Mesothelial cell of epicardium (in vitro differentiated cells): ENCODE data around the gene POLR3K. TPM values are rescaled to one million over a fixed set of nuclear protein-coding genes. Genes with fewer than 3 reads are reported as not detected.

Experiments used
- DNase-seq, 2 experiments: peaks; one replicate each; pipeline ENCODE4 v3.0.0; 2021; ENCODE audit warnings: low spot score in 2 of 2; ENCODE audit not compliant: unreplicated experiment in 2 of 2
- H3K27ac Mint-ChIP-seq: 2 replicates; pipeline ENCODE4 v1.8.0; 2021; ENCODE audit warnings: mixed read lengths
- H3K27me3 Mint-ChIP-seq: 2 replicates; pipeline ENCODE4 v1.8.0; 2021; ENCODE audit warnings: low read depth, mixed read lengths
- H3K36me3 Mint-ChIP-seq: 2 replicates; pipeline ENCODE4 v1.8.0; 2021; ENCODE audit warnings: mixed read lengths
- H3K4me1 Mint-ChIP-seq: 2 replicates; pipeline ENCODE4 v1.8.0; 2021; ENCODE audit warnings: mixed read lengths
- H3K4me3 Mint-ChIP-seq: 2 replicates; pipeline ENCODE4 v1.8.0; 2021; ENCODE audit warnings: mild to moderate bottlenecking, moderate library complexity, mixed read lengths
- H3K9me3 Mint-ChIP-seq: 2 replicates; pipeline ENCODE4 v1.8.0; 2021; ENCODE audit warnings: mixed read lengths
- total RNA-seq: library from RNA; stranded (reverse); gene quantifications from 3 replicates; pipeline ENCODE4 v1.2.1, GENCODE V29; 2021
- TF ChIP-seq, protein P1 (sequence below): fragments of 200-600 bp; sonication (generic); IDR thresholded peaks from one replicate; pipeline ENCODE4 v1.5.0; 2021; ENCODE audit warnings: antibody characterized with exemption; ENCODE audit not compliant: unreplicated experiment

POLR3K gene
- total RNA-seq, 1 donor from 2014 or later = 9.1 TPM

DNA sequence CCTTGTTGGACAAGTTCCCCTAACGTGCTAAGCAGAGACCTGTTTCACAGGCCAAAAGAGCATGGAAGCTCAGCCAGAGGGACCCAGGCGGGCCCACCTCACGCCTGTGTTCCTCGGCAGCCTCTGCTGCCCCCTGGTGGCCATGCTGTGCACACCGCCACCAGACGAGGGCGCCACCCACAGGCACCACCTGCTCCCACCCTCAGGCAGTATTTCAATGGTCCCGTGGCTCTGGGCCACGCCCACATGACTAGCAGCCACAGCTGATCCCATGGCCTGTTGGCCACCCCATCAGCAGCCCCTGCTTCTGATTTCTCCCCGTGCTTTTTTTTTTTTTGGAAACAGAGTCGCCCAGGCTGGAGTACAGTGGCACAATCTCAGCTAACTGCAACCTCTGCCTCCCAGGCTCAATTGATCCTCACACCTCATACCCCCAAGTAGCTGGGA is 43.5 kb upstream of the POLR3K start:
- DNase-seq = peak; percentile 73 to 89
- H3K27me3 Mint-ChIP-seq = no peaks in the 10 kb centered on the region
- peaks cover 2% of the 10 kb centered on the region for H3K4me1 Mint-ChIP-seq
- H3K4me3 Mint-ChIP-seq = no peak overlapping the region
- H3K9me3 Mint-ChIP-seq = no peaks in the 10 kb centered on the region
- peaks cover 7% of the 10 kb centered on the region for H3K36me3 Mint-ChIP-seq
- TF ChIP-seq, protein P1, sequence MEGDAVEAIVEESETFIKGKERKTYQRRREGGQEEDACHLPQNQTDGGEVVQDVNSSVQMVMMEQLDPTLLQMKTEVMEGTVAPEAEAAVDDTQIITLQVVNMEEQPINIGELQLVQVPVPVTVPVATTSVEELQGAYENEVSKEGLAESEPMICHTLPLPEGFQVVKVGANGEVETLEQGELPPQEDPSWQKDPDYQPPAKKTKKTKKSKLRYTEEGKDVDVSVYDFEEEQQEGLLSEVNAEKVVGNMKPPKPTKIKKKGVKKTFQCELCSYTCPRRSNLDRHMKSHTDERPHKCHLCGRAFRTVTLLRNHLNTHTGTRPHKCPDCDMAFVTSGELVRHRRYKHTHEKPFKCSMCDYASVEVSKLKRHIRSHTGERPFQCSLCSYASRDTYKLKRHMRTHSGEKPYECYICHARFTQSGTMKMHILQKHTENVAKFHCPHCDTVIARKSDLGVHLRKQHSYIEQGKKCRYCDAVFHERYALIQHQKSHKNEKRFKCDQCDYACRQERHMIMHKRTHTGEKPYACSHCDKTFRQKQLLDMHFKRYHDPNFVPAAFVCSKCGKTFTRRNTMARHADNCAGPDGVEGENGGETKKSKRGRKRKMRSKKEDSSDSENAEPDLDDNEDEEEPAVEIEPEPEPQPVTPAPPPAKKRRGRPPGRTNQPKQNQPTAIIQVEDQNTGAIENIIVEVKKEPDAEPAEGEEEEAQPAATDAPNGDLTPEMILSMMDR = peak; percentile 97
- H3K27ac Mint-ChIP-seq = no peak overlapping the region

DNA sequence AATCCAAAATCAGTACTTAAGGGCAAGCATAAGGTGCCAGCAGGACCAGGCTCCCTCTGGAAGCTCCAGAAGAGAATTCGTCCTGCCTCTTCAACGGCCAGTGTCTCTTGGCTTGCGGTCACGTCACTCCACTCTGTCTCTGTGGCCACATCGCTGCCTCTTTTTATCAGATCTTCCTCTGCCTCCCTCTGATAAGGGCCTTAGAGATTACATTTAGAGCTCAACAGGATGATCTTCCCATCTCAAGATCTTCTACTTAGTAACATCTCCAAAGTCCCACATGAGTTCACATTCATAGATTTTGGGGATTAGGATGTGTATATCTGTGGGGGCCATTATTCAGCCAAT is 41.5 kb upstream of the POLR3K start:
- peaks cover 12% of the 10 kb centered on the region for H3K36me3 Mint-ChIP-seq
- TF ChIP-seq, protein P1 = no peak
- peaks cover 2% of the 10 kb centered on the region for H3K4me1 Mint-ChIP-seq
- no peaks in the 10 kb centered on the region for H3K27me3 Mint-ChIP-seq
- H3K27ac Mint-ChIP-seq = no peak overlapping the region
- H3K4me3 Mint-ChIP-seq = no peak overlapping the region
- no peaks in the 10 kb centered on the region for H3K9me3 Mint-ChIP-seq
- no peak for DNase-seq

DNA sequence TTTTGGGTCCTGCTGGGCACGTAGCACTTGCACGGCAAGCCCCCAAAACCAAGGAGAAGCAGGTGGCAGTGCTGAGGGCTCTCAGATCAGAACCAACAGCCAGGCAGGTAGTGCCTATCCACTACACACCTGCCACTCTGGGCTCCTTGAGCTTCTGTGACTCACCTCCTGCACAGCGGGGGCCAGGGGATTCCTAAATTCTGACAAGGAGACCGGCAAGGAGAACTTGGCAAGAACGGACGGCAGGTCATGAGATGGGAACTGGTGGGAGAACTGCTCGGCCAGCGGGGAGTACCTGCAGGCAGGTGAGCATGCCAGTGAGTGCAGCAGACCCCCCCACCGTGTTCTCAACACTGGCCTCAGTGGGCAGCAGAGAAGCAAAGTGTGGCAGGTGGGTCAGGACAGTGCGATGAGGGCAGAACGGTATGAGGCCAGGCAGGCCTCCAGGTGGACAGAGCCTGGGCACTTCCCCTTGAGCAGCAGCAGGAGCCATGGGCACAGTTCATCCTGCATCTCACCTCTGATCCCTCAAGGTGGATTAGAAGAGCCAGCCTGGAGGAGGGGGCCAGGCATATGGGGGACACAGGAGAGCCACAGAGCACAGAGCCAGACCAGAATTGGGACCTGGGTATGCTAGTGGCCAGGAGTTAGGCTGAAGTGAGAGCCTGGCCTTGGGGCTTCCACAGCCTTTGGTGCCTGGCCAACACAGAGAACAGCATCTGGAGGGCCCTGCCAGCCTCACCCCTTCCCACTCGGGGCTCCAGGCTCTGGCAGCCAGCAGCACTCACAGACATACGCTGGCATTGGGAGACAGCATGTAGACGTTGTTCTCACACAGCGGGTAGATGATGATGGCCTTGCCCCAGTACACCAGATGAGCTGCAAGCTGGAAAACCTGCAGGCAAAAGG is 39.3 kb upstream of the POLR3K start:
- H3K36me3 Mint-ChIP-seq = peaks cover 14% of the 10 kb centered on the region
- no peaks in the 10 kb centered on the region for H3K9me3 Mint-ChIP-seq
- no peak for DNase-seq
- H3K27ac Mint-ChIP-seq = no peak overlapping the region
- no peak overlapping the region for H3K4me3 Mint-ChIP-seq
- H3K27me3 Mint-ChIP-seq = no peaks in the 10 kb centered on the region
- peaks cover 2% of the 10 kb centered on the region for H3K4me1 Mint-ChIP-seq
- TF ChIP-seq, protein P1 = no peak

DNA sequence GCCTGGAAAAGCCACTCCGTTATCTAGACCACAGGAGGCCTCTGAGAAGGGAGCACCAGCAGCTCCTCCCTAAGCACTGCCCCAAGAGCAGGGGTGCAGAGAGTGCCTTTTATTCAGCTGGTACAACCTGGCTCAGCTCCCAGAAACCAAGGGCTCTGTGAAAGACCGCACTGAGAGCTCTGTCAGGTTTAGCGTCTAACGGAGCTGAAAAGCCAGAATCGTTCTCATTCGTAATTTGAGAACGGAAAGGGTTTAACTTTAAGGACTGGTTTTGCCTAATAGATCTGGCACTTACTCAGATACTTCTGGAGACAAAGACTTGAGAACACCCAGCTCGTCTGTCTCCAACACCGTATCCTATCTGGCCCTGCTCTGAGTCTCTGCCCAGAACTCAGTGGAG is 38.1 kb upstream of the POLR3K start:
- no peak for DNase-seq
- Mint-ChIP-seq H3K9me3 (no peaks in the 10 kb centered on the region), H3K27ac (no peak overlapping the region), H3K4me3 (no peak overlapping the region), H3K4me1 (no peaks in the 10 kb centered on the region), H3K27me3 (no peaks in the 10 kb centered on the region), H3K36me3 (peaks cover 14% of the 10 kb centered on the region)
- TF ChIP-seq, protein P1 = no peak

DNA sequence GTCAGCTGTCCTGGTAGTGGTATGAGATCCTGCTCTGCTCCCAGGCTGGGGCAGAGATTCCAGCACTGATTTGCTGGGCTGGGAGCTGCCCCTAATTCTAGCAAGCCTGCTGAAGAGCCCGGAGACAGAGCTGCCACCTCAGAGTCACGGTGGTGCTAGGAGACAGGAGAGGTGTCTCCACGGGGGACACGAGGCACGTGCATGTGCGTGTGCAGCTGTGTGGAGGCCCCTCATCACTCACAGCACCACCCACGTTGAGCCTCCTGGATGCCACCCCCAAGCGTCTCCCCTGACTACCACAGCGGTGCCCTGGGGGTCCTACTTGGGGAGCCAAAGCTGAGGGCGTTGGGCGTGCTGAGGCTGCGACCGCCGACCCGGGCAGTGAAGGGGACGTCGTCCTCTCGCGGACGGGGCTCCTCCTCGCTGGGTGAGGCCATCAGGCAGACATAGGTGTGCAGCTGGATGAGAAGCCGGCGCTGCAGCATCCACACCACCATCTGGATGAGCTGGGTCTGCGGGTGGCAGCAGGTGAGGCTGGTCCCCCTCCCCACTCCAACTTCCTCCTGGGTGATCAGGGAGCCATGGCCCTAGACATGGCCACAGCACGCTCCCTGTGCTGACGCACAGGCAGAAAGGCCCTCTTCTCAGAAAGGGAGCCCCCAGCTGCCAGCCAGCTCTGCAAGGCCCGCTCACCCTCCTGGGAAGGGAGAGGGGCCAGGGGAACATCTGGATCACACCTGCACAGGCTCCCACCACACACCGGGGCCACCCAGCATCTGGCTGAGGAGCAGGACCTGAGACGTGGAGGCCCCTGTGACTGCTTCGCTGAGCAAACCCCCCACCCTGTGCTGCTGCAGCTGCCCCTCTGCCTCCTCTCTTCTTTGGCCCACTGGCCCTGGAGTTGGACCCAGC is 36.2 kb upstream of the POLR3K start:
- Mint-ChIP-seq H3K4me3 (no peak overlapping the region), H3K27ac (no peak overlapping the region), H3K4me1 (no peaks in the 10 kb centered on the region), H3K9me3 (no peaks in the 10 kb centered on the region), H3K36me3 (peaks cover 15% of the 10 kb centered on the region), H3K27me3 (no peaks in the 10 kb centered on the region)
- TF ChIP-seq, protein P1 = no peak
- DNase-seq = no peak
